ENCODE results near the gene LRRC4.

LRRC4 gene

DNA sequence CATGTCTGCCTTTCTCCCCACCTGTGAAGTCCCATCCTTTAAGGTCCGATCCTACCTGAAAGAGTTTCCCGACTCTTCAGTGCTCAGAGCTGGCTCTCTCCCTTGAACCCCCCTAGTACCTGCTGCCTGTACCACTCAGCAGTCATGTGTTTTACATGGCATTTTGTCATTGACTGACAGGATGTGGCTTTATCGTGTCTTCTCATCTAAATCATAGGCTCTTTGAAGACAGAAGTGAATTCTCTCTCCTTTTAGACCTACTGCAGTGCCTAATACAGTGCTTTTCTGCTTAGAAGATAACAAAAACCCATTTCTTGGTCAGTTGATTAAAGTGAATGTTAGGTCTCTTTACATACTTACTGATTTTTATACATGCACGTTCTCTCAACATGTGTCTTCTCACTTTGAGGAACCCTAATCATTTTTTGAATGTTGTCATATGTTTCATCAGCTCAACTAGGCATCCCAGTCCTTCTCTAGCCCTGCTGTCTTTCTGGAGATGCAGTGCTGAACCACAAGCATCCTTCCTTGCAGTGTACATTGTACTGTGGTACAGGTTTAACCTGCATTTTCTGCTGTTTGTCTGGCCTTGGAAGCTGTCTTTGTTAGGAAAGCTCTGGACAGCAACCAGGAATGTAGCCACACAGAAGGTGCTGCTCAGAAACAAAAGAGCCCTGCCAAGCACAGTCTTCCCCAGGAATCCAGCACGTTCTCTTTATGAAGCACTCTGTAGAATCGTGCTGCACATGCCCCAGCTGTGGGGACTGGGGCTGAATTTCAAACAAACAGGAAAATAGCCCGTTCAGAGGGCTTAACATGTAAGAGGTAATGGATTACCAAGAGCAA lies 28.1 kb upstream of the LRRC4 start:
- ATAC-seq, result peak; percentile 53 to 70

DNA sequence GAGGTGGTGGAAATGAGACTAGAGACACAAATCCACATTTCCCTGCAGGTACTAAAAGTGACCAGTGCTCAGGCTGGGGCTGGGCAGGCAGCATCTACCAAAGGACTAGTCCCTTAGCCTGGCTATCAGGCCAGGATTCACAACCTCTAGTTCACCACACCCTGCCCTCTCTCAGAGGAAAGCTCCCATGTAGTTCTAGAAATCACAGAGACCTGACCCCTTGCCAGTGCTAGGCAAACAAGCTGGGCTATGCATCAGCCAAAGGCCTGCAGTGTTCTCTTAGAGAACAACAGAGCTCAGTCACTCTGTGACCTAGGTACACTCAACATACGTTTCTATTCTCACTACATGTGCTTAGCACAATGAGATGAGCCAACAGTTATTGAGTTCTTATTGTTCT lies 26.7 kb upstream of the LRRC4 start:
- peak in 1 of 2 donors; percentile 13 for ATAC-seq

DNA sequence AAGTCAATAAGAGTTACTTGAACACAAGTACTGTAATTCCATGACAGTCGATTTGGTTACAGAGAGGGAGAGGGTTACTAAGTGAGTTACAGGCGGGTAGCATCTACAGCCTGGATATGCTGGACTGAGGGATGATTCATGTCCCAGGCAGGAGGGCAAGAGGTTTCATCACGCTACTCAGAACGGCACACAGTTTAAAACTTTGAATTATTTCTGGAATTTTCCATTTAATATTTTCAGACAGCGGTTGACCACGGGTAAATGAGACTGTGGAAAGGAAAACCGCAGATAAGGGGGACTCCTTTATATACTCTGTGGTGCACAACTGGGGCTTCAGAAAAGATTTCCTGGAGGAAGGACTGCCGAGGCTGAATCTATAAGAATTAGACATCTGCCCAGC lies 25.7 kb upstream of the LRRC4 start:
- no peak for ATAC-seq

DNA sequence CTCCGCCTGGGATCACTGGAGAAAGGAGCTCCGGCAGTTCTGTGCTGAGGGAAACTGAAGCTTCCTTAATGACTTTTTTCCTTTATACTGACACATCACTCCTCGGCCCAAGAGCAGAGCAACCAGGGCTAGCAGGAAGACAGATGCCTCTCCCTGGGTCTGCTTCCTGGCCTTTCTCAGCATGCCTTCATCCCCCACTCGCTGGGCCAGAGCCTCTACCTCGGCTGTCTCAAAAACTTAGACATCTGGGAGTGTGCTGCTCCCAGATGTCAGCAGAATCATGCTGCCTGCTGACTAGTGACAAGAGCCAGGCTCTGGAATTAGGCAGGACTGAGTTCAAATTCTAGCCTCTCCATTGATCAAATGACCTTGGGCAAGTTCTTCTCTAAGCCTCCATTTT lies 24.4 kb upstream of the LRRC4 start:
- no peak for ATAC-seq

DNA sequence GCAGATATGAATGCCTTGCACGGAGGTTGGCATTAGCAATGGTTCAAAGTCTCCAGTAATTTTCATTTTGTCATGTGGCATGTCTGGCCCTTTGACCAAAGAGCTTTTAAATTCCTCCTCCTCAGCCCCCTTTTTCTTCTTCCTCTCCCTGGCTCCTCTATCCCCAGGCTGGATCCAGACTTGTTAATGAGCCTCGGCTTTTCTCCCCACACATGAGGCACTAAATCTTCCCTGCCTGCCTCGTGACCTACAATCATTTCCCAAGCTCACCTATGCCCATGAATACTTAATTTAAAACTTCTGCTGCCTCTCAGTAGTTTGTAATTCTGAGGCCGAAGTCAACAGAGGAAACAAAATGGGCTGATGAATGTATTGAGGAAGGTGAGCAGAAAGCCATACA lies 23.3 kb upstream of the LRRC4 start:
- ATAC-seq, result no peak

DNA sequence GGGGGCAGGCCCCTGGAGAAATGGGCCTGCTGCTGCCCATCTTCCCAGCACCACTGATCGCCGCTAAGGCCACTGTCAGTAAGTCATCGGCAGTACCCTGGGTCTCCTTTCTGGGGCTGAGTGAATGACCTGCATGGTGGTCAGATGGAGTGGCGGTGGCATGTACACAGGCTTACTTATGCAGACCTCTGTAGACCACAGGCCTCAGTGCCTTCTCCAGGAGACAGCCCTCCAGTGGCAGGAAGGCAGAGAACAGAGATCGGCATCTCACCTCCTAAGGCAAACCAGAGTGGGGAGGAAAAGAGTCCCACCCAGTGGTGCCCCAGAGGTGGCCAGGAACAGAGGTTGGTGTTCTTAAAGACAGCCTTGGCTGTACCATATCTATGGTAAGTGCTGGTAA lies 22.8 kb upstream of the LRRC4 start:
- no peak for ATAC-seq

DNA sequence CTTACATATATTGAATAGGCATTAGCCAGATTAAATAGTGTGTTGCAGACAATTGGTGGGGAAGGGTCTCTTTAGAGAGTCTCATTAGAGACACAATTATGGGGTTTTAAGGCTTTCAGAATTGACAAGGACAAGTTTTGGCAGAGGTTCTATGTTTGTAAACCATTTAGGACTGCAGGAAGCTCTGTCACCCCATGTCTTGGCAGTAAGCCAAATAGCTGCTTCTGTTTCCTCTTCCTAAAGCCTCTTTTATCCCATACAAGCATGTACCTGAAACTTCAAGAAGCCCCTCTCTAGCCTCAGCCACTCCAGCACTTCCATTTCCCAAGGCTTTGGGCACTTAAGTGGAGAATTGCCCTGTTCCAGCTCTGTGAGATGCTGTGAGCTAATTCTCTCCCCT lies 21.8 kb upstream of the LRRC4 start:
- no peak for ATAC-seq

DNA sequence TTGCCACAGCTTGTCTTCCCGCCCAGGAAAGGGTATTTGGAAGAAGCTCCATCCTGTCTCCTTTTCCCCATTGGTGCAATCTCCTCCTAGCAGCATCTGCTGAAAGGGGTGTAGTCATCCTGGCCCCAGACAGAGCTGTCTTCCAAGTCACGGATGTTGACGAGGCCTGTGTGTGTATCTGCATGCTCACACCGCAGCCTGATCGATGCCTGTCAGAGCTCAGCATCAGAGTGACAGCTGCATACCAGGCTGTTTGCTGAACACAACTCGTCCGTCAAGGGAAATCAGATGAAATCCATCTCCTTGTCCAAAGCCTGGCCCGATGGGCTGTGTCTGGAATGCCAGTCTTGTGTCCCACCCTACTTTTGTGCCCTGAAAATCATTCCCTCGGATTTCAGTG lies 21.2 kb upstream of the LRRC4 start:
- ATAC-seq, result no peak

DNA sequence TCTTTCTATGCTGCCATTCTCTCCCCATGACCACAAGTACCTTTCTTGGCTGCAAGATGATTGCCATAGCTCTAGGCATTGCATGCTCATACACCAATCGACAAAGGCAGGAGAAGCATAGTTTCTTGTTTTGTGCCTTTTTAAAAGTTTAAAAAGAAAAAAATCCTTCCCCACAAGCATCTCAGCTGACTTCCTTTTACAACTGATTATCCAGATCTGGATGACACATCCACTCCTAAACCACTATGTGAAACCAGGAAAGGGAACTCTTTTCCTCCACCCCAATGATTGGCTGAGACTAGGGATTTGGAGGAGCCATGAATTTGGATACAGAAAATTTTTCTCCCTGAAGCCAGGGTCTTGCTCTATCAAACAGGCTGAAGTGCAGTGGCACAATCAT lies 14.5 kb upstream of the LRRC4 start:
- no peak for ATAC-seq

DNA sequence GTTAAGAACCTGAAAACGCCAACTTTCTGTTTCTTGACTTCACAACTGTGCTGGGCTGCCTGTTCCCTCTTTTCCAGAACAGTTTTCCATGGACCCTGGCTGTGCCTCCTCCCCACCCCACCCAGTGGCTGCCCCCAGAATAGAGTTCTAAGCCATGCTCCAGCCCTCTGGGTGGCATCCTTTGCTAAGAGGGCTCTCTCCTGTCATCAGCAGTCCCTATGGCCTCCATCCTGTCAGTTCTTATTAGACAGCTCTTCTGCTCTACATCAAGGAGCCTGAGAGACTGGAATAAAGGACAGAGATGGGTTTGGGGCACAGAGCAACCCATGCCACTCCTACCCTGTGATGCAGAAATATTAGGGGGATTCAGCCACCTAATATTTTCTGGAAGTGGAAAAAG lies 13.9 kb upstream of the LRRC4 start:
- ATAC-seq, result no peak

DNA sequence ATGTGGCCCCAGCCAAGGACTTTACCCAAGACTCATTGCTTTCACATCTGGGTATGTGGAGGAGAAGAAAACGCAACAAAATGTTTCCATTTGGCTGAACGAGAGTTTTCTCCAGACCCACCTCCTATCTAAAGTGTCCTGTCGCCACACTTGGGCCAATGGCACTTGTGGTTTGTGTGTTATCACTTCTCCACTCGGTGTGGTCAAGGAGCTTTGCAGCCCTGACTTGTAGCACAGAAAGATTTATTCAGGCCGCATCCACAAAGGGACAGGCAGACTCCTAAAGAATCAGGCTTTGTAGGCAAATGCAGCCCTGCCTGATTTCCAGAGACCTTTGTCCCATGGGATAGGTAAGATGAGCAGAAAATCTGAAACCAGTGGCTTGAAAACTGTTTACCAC lies 12.8 kb upstream of the LRRC4 start:
- ATAC-seq, result no peak

DNA sequence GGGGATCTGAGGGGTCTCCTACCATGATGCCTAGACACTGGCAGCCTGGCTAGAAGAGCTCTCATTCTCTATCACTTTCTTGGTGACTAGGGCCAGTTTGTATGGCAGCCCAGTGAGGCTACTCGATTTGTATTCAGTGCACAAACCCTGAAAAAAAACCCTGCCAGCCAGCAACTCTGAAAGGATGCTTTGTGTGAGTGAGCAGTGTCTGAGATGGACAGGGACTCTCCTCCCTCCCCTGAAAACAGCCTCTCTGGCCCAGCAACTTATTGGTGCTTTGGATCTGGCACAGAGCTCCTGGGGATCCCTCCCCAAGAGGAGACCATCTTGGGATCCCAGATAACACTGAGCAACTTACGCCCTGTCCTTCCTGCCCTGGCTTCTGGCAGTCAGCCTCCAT lies 10.8 kb upstream of the LRRC4 start:
- no peak for ATAC-seq

DNA sequence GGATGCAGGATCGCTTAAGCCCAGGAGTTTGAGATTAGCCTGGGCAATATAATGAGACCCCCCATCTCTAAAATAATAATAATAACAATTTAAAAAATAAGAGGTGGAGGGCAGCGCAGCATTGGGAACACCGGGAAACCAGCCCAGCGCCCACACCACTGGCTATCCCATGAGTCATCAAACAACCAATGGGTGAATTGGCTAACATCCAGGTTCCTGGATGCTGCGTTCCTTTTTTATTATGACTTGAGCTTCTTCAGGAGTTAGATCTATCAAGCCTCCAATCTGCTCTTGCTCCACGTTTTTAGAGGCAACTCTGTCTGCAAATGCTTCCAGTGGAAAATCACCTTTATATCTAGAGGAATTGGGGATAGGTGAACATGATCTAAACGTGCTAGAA lies 10.0 kb upstream of the LRRC4 start:
- ATAC-seq, result no peak

DNA sequence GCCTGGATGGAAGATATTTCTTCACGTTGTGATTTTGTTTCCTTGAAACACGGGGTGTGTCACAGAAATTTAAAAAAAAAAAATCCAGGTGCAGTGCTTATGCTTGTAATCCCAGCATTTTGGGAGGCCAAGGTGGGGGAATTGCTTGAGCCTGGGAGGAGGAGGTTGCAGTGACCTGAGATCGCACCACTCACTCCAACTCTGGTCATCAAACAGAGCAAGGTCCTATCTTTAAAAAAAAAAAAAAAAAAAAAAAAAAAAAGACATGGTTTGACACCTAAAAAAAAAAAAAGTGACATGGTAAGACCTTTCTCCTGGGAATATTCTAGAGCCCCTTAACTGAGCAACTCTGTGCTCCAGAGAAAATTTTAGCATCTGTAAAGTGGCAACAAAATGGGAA lies 9.0 kb upstream of the LRRC4 start:
- ATAC-seq, result no peak

DNA sequence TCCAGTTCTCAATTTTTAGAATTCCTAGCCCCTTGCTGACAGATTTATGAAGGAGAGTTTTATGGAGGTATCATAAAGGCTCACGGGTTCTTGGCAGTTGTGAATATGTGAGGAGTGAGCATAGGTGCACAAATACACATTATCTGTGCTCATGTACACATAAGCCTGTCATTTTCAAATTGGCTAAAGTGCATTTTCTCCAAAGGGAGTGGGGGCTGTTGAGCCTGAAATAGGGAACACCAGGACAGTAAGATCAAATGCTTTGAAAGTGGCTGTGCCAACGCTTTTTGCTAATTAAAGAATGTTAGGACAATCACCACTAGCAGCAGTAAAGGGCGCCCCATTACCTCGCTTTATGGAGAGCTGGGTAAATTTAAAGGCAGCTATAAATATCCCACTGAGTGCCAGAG lies 8.3 kb upstream of the LRRC4 start:
- ATAC-seq, result no peak

DNA sequence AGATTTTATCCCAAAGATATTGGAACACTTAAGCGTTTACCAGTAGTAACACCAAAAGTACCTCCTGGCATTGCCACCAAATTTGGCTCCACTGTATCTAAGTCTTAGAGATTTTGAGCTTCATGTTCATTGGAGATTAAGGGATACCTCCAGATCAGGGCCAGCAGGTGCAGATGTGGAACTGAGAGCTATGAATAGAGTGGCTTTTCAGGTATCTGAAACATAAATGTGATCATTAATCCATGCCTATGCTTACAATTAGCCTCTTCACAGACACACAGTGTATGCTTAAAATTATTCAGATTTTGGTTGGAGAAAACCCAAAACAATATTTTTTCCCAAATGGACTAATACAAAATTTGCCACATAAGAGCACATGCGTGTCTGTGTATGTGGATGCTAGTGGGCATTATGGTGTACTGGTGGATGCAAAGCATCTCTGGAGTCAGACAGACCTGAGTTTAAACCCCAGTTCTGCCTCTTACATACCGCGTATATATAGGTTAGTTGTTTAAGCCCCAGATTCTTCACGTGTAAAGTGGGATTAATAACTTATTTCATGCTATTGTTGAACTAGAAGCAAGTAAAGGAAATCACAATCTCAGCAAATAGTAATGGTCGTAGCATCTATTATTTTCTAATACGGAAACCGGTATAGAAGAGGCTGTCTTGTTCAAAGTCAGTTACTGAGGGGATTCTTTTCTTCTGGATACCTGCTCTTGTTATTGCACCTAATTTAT lies 6.8 kb upstream of the LRRC4 start:
- ATAC-seq, result no peak

DNA sequence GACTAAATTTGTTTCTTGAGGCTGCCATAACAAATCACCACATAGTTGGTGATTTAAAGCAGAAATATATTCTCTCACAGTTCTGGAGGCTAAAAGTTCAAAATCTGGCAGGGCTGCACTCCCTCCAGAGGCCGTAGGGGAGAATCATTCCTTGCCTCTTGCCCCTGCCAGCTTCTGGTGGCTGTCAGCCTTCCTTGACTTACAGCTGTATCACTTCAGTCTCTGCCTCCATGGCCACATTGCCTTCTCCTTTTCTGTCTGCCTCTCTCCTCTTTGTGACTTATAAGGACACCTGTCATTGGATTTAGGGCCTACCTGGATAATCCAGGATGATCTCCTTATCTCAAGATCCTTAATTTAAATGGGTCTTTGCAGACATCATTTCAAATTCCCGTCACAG lies 5.8 kb upstream of the LRRC4 start:
- no peak for ATAC-seq

DNA sequence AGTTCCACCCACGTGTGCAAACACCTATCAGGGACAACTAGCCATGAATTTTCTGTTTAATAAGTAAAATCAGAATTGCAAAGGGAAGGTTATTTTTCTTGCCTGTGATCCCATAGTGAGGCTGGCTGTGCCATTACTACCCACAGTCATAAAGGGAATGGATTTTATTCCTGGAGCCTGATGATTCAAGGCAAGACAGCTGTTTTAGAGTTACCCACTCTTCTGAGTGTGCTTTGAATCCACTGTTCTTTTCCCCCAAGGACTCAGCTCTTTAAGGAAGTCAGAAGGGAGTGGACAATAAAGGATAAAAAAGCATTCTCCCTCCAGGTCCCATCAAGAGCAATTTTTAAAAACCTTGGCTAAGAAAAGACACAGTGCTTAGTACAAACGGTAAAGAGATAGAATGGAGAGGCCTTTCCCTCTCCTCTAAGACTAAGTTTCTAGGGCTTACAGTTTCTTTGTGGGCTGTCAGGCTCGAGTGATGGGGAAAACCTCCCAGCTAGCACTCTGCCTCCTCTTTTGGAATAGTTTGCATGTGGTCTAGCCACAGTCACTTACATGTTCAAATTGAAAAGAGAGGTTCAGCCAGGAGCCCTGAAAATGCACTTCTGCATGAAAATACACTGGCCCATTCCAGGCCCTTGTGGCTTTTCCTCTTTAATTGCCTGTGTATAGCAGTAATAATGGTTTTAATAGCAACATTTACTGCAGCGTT lies 5.1 kb upstream of the LRRC4 start:
- ATAC-seq, result no peak

DNA sequence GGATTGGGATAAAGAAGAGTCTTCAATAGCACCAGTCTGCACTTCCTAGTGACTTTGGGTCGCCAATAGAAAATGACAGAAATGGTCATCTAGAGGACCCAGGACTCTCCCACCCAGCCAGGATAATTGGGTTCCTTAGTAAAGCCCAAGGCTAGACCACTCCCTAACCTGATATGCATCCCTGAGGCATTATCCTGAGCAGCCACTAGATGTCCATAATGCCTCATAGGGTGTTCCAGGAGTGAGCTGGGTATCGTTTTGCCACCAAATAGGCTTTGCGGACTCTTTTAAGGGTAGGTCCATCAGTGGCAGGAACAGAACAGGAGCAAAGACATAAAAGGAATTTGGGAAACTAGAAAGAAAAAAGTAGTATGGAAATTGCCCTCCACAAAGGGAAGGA lies 4.5 kb upstream of the LRRC4 start:
- no peak for ATAC-seq

DNA sequence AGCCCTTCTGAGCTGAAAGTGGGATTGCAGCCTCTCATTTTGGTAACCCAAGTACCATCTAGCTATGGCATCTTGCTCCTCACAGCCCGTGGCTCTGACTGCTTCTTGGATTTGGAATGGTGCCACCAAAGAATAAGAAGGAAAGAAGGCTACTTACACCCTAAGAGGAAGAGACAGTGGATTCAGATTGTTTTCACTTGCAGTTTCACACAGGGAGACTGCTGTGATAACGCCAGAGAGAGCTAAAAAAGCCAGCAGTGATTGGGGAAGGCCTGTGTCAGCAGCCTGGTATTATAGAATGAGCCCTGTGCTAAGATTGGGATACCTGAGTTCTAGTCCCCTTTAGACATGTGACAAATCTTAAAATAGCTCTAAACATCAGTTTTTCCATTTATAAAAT lies 3.6 kb upstream of the LRRC4 start:
- ATAC-seq, result no peak

DNA sequence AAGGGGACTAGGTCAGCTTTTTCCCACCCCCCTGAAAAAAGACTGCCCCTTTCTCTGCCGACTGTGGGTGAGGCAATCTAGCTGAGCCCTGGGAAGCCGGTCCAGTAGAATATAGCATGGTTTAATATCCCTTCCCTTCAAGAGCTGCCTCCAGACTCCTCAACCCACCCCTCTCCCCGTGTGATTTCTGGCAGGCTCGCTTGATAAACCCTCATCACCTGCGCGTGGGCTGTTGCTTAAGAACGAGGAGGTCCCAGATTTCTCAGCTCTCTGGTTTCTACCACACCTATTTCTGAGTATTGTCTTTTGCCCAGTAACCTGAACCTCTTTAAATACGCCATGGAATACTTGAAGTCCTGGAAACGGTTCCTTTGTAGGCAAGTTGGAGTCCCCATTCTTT lies 2.0 kb upstream of the LRRC4 start:
- ATAC-seq, result no peak

DNA sequence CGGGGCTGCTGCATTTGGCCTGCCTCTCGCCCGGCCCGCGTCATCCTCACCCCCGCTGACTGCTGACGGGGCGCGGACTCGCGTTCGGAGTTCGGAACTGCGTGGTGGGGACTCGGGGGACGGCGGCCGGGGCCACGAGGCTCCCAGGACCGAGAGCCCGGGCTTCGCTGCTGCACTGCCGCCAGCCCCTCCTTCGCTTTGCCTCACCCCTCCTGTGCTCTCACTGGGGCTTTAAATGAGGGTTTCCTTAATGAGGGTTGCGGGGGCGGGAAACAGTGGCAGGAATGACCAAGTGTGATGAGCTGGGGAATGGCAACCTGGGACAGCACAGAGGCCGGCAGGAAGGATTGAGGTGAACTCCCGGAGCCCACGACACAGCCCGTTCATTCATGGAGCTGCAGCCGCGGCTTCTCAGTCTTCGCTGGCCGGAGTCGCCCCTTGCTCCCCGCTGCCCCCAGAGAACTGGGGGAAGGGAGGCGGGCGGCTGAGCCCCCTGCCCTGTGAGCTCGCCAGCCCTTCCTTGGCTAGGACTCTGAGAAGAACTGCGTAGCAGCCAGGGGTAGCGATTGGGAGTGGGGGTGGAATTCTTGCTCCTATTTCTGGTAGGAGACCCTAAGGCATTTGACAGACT lies 1.5 kb upstream of the LRRC4 start:
- ATAC-seq, result no peak

DNA sequence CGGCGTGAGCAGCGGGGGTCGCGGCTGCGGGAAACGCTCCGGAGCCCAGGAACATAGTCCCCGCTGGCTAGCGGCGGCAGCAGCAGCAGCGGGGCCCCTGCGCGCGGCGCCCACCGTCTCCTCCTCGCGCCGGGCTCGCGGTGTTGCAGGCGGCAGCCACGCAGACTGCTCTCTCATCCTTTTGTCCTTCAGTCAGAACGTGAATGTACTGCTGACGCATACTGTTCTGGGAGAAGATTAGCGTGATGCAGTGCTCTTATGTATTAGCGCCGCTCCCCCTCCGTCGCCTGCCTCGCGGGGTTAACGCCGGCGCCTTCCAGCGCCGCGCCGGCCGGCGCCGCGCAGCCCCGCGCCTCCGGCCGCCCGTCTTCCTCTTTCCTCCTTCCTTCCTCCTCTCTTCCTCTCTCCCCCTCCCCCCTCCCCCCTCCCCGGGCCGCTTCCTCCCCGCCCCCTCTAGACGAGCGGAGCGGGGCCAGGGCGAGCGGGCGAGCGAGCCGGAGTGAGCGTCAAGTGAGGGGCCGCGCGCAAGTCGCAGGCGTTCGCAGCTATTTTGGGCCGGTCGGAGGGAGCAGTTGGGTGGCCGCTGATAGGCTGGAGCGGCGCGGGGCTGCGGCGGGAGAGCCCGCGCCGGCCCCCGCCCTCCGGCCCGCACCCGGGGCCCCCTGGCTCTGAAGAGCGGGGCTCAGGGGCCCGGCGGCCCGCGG lies 816 bp upstream of the LRRC4 start:
- ATAC-seq, result peak; percentile 99

All from activated CD4-positive, CD25-positive, alpha-beta regulatory T cell treated with anti-CD3 and anti-CD28 coated beads, Interleukin-2, amount 50 U/mL, for 24 hours (primary cell).